Activated CD4-positive, alpha-beta T cell treated with anti-CD3 and anti-CD28 coated beads, Interleukin-2, Interleukin-6, amounts not matched to agents 100 ng/mL and 50 ng/mL, durations not matched to agents 16 hours and 8 hours (primary cell): ENCODE measurements around the gene CCDC85C.
"Not testable (repeated sequence)": the region's sequence is repeated elsewhere in the genome, so short reads cannot be mapped to it uniquely, and the experiment has no call there.

Experiments used
- DNase-seq: peaks from one replicate; pipeline ENCODE4 v3.0.0-alpha.2; 2020

The CCDC85C gene

DNA sequence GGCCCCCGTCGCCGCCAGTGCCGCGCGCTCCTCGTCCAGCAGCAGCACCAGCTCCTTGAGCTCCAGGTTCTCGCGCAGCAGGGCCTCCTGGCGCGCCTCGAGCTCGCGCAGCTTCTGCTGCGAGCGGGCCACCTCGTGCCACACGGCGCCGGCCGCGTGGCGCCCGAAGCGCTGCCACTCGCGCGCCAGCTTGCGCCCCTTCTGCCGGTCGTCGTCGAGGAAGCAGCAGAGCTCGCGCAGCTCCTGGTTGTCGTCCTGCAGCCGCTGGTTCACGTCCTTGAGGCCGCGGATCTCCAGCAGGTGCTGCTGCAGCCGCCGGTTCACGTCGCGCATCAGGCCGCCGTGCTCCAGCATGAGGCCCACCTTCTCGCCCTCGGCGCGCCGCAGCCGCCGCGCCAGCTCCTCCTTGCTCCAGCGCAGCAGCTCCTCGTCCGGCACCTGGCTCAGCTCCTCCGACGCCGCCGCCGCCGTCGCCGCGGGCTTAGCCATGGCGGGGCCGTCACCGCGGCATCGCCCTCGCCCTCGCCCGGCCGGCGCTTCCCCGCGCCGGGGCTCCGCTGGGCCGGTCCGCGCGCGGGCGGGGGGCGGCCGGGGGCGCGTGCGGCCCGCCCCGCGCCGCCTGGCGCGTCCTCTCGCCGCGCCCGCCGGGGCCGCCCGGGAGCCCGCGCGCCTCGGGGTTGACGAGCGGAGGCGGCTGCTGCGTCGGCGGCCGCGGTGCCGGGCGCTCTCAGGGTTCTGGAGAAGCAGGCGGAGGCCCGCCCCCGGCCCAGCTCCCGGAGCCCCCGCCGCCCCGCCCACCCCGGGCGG is at the start of gene CCDC85C:
TSS of gene CCDC85C (minus strand) at position 737 of the 807 bp plus-strand sequence. CDS start at position 489, 248 bp downstream.
- peak; percentile 26 for DNase-seq

- no peak for DNase-seq
Measured at GRCh38 chr14:99651953-99652746, 48.1 kb upstream of the CCDC85C start.

DNA sequence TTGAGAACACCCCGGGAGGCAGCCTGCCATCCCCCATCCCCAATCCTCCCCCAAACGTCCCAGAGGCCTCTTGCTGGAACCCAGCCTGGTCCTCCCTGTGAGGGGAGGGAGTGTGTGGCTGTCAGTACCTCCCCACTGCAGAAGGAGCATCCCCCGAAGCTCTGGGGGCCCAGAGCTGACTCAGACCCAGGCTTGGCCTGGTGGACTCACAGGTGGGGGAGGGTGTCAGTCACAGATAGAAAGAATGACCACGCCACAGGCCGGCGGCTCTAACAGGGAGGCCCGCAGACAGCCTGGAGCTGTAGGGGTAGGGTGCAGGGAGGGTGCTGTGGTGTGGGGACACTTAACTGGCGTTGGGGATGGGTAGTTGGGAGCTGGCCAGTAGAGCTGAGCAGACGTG is 46.2 kb upstream of the CCDC85C start:
- DNase-seq: no peak

DNA sequence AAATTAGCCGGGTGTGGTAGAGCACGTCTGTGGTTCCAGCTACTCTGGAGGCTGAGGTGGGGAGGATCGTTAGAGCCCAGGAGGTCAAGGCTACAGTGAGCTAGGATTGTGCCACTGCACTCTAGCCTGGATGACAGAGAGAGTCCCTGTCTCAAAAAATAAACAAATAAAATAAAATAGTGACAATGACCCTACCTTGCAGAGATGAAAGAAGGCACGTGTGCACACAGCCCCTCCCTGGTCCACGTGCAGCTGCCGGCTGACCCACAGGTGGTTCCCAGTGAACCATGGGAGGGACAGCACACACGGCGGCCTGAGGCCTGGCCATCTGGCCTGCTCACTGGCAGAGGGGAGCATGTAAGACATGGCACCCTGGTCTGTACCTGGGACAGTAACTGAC is 45.6 kb upstream of the CCDC85C start:
- no peak for DNase-seq

GRCh38 chr14:99649219-99649618 is 45.2 kb upstream of the CCDC85C start:
- no peak for DNase-seq

DNA sequence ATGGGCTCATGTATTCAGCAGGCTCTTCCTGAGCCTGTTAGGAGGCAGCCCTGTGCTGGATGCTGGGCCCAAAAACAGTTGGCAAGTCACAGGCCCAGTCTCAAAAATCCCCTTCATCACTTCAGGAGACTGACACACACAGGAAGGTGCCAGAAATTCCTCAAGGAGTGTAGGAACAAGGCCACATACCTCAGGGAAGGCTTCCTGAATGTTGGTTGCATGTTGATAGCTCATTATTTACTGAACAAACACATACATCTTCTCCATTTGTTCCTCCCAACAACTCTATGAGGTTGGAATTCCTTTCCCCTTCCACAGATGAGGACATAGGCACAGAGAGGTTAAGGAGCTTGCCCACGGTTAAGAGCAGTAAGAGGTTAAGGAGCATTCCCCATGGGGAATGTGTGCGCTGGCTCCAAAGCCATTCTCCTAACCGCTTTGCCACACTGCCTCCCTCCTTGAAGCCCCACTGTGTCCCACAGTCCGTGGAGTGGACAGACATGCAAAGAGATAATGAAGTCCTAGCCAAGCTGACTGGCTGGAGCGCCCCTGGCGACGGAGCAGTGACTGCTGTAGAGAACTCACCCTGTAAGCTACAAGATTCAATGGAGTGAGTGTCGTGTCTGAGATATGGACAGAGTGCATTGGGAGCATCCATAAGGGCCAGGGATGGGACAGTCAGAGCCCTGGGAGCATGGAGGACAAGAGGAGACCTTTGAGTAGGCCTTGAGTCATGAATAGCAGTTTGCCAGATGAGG is 44.2 kb upstream of the CCDC85C start:
- no peak for DNase-seq

DNA sequence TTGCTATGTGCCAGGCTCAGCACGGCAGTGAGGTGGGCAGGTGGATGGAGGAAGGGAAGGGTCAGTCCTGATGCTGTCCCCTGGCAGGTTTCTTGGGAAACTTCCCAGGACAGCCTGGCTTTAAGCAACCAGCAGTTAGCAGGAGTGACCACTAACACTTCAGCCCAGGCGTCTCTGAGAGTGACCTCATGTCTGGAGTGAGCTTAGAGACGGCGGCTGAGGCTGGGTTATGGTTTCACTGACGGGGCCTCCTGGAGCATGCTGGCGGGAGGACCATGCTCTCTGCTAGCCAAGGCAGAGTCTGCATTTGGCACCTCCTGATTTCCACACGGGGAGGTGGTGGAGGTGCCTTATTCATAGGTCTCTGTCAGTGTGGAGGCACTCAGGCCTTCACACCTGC is 43.4 kb upstream of the CCDC85C start:
- DNase-seq: no peak

- DNase-seq: no peak
Measured at GRCh38 chr14:99645545-99646505, 41.8 kb upstream of the CCDC85C start.

DNA sequence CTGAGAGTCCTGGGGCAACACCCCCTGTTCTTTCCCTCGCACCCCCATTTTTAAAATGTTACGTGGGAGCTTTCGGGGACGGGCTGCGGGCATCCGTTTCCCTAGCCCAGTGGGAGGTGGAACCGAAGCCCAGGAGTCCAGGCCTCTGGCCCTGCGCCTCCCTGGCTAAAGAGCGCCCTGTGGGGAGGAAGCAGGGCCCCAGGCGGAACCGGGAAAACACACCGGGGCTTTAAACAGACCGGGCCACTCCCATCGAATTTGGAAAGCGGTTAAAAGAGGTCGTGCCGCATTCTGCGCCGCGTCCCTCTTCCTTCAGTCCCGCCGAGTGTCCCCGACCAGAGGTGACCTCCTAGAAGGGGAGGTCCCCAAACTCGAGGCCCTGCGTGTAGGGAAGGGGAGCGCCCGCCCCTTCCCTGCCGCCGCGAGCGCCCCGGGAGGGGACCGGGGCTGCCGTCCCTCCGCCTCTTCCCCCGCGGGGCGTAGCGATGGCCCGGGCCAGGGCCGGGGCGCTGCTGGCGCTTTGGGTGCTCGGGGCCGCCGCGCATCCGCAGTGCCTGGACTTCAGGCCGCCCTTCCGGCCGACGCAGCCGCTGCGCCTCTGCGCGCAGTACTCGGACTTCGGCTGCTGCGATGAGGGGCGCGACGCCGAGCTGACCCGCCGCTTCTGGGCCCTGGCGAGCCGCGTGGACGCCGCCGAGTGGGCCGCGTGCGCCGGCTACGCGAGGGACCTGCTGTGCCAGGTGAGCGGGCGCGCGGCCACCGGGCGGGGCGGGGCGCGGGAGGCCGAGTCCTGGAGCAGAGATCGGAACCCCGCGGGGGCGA is 40.9 kb upstream of the CCDC85C start, which contains the start of gene HHIPL1:
TSS of gene HHIPL1 (plus strand) at position 407 of the 822 bp plus-strand sequence. CDS start at position 486, 79 bp downstream.
- no peak for DNase-seq

DNA sequence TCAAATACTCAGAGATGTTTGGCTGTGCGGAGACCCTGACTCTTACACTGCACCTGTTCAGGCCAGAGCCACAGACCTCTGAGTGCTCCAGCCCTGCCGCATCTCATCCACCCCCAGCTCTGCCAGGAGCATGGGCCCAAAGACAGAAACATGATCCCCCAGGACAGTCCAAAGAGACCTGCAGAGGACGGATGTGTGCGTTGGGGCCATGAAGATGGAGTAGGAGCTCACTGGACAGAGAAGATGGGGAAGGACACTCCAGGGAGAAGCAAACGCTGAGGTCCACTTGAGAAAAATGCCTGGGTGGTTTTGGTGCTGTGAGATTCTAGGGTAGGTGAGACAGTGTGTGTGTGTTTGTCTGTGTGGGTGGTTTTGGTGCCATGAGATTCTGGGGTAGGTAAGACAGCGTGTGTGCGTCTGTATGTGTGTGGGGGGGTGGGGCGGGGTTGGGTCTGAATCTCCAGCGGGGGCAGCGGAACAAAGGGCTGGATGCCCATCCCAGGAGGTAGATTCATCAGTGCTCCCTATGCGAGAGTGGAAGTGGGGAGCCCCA is 40.1 kb upstream of the CCDC85C start:
- DNase-seq: no peak

DNA sequence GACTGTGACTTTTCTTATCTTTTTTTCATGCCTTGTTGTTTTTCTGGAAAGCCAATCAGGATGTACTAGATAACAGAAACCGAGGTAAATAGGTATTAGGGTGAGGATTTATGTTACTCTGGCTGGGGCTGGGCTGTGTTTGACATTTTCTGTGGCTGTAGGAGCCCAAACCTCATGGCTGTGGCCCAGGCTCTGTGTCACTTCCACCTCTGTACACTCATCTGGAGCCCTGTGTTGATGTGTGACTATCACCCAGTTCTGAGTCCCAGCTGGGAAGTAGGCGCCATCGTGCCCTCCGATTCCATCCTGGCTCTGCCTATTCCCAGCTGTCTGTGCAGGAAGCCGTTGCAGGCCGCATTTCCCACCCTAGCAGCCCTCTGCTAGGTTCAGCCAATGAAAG is 39.3 kb upstream of the CCDC85C start:
- no peak for DNase-seq

DNA sequence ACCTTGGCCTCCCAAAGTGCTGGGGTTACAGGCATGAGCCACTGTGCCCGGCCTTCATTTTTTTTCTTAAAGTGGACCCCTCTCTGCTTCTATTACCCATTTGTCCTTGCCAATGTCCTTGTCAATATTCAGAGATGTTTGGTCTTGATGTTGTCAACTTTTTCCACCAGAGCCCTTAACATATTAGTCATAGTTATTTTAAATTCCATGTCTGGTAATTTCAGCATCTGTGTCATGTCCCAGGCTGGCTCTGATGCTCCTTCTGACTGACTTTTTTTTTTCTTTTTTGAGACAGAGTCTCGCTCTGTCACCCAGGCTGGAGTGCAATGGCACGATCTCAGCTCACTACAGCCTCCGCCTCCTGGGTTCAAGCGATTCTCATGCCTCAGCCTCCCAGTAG is 38.8 kb upstream of the CCDC85C start:
- DNase-seq: not testable (repeated sequence)

DNA sequence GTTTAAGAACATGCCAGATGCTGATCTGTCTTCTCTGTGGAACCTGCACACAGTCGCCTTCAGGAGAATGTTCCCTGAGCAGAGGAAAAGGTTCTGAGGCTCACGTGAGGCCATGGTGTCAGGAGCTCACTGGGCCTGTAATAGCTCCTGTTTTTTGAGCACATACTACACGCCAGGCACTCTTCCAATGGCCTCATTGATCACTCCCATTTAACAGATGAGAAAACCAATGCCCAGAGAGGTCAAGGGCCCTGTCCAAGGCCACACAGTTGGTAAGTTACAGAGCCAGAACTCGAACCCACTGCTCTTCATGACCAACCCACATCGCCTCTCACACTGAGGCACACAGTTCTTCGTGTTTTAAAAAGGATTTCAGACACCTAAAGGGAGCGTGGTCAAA is 33.6 kb upstream of the CCDC85C start:
- DNase-seq: no peak

DNA sequence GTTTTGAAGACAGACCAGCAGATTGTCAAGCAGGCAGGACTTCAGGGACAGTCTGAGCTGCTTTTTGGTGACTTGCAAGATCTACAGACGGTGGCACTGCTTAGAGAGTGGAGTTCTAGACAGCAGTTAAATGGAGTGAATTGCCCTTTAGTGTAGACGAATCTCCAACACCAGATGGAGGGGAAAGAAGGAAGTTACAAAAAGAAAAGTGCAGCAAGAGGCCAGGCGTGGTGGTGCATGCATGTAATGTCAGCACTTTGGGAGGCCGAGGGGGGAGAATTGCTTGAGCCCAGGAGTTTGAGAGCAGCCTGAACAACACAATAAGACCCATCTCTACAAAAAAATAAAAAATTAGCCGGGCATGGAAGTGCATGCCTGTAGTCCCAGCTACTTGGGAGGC is 32.5 kb upstream of the CCDC85C start:
- no peak for DNase-seq

DNA sequence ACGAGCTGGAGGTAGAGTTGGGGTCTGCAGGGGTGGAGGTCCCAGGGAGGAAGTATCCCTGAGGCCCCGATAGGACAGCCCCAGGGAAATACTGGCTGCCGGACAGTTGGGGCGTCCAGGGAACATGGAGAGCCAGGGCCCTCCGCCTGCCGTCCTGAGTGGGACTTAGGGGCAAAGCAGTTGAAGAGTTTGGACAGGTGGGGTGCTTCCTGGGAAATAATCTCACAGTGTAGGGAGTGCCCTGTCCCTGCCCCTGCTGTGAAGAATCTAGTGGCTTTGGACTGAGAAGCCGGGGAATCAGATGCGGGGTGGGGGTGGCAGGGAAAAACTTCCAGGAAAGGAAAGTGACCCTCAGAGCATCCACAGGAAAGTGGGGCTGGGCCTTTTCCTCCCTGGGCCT is 31.1 kb upstream of the CCDC85C start:
- DNase-seq: no peak

- DNase-seq: no peak
Measured at GRCh38 chr14:99634443-99634842, 30.4 kb upstream of the CCDC85C start.

- no peak for DNase-seq
Measured at GRCh38 chr14:99633918-99634317, 29.9 kb upstream of the CCDC85C start.

DNA sequence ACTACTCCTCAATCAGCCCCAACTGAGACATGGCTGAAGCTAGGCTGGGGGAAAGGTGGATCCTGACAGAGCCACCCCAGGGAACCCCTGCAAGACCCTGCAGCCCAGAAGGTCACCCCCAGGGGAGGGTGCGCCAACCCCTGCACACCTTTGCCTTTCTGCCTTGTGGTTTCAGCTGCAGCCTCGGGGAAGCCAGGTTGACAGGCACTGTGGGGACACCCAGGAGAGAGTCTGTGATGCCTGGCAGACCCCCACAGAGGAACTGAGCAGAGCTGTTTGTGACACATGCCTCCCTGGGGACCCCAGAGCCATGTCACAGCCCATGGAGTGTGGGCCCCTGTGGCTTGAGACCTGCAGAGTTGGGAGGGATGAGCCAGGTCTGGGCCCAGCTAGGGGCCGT is 29.1 kb upstream of the CCDC85C start:
- no peak for DNase-seq

DNA sequence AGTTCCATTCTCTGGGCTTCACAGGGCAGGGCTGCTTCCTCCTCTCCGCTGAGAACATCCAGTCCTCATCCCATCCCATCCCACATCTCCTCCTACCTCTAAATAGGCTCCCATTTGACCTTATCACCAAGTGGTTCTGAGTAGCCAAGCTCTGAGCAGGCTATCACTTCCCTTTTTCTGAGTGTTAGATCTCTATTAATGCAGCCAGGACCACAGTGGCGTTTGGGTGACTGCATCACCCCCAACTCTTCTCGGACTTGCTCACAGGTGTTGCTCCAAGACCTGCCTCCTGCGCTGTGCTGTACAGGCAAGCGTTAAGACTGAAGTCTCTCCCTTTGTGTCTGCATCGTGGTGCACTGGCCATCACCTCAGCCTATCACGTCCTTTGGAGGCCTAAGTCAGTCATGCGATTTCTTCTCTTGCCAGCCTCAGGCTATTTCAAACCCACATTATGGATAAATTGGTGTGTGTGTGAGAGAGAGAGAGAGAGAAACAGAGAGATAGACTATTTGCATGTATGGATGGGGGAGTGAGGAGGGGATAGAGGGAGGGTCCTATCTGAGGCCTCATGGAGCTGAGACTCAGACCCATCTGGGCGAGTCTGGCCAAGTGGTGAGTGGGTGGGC is 28.5 kb upstream of the CCDC85C start:
- no peak for DNase-seq

DNA sequence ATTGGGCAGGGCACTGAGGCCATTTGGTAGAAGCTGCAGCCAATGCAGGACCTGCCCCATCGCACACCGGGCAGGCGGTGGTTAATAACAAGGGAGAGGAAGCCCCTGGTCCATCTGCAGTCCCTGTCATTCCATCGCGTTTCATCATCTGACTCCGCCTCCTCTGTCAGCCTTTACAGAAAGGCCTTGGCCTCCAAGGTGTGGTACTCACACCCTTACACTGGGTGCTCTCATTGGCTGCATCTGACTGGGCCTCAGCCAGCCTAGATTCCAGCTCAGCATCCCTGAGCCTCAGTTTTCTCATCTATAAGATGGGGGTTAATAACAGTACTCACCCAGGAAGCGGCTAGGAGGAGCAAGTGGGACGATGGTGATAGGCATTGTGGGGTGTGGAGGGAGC is 26.2 kb upstream of the CCDC85C start:
- no peak for DNase-seq
